ENCODE measurements around the gene BLNK. TPM values are rescaled to one million over a fixed set of nuclear protein-coding genes. Genes with fewer than 3 reads are reported as not detected.

The BLNK gene
- total RNA-seq, 1 donor from 2014 or later: 1.4 TPM

GRCh38 chr10:96280859-96281258, 9.5 kb upstream of the BLNK start:
- Histone ChIP-seq H3K36me3 (no peaks in the 10 kb centered on the region), H3K27me3 (ENCODE audit: low read depth) (peaks cover 49% of the 10 kb centered on the region), H3K9me3 (replicated peaks) (no peaks in the 10 kb centered on the region), H3K4me1 (peaks cover under 1% of the 10 kb centered on the region), H3K4me3 (no peak overlapping the region), H3K27ac (replicated peaks) (no peak overlapping the region)
- DNase-seq: no peak
- intact Hi-C loops (cut with micrococcal nuclease): no loop called here
- TF ChIP-seq CTCF (IDR thresholded peaks at IDR 0.05; ENCODE audit: borderline replicate concordance): no peak

- H3K36me3 ChIP-seq: no peaks in the 10 kb centered on the region
- H3K27me3 ChIP-seq (ENCODE audit: low read depth): peaks cover 40% of the 10 kb centered on the region
- no peaks in the 10 kb centered on the region for H3K9me3 ChIP-seq (replicated peaks)
- peaks cover 5% of the 10 kb centered on the region for H3K4me1 ChIP-seq
- TF ChIP-seq CTCF (IDR thresholded peaks at IDR 0.05; ENCODE audit: borderline replicate concordance): no peak
- no peak overlapping the region for H3K27ac ChIP-seq (replicated peaks)
- H3K4me3 ChIP-seq: no peak overlapping the region
- DNase-seq: no peak
- intact Hi-C loops (cut with micrococcal nuclease): no loop called here
These were observed 7.8 kb upstream of the BLNK start for GRCh38 chr10:96279191-96279641.

GRCh38 chr10:96276831-96277230, 5.5 kb upstream of the BLNK start:
- H3K27me3 ChIP-seq (ENCODE audit: low read depth): peaks cover 29% of the 10 kb centered on the region
- H3K4me1 ChIP-seq: peaks cover 5% of the 10 kb centered on the region
- intact Hi-C loops (cut with micrococcal nuclease): no loop called here
- H3K27ac ChIP-seq (replicated peaks): no peak overlapping the region
- no peaks in the 10 kb centered on the region for H3K36me3 ChIP-seq
- no peak for TF ChIP-seq CTCF (IDR thresholded peaks at IDR 0.05; ENCODE audit: borderline replicate concordance)
- H3K9me3 ChIP-seq (replicated peaks): no peaks in the 10 kb centered on the region
- DNase-seq: no peak
- no peak overlapping the region for H3K4me3 ChIP-seq

DNA sequence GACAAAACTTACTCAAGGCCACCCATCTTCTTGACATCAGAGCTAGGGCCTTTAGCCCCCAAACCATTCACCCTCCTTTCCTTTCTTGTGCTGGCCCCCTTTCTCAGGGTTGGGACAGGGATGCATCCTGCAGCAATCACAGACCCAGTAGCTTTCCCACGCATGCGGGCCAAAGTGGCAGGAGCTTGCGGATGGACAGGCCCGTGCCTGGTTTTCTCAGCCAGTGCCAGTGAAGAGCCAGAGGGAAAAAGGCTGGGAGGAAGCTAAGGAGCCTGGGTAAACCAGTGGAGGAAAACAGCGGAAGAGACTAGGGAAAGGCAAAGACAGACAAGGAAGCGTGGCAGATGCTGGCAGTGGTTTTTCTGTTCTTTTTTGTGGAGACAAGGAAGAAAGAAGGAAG, 5.1 kb upstream of the BLNK start:
- Histone ChIP-seq H3K9me3 (replicated peaks) (no peaks in the 10 kb centered on the region), H3K4me1 (peaks cover 5% of the 10 kb centered on the region), H3K27ac (replicated peaks) (no peak overlapping the region), H3K36me3 (no peaks in the 10 kb centered on the region), H3K27me3 (ENCODE audit: low read depth) (peaks cover 26% of the 10 kb centered on the region), H3K4me3 (no peak overlapping the region)
- no peak for TF ChIP-seq CTCF (IDR thresholded peaks at IDR 0.05; ENCODE audit: borderline replicate concordance)
- intact Hi-C loops (cut with micrococcal nuclease): no loop called here
- no peak for DNase-seq

DNA sequence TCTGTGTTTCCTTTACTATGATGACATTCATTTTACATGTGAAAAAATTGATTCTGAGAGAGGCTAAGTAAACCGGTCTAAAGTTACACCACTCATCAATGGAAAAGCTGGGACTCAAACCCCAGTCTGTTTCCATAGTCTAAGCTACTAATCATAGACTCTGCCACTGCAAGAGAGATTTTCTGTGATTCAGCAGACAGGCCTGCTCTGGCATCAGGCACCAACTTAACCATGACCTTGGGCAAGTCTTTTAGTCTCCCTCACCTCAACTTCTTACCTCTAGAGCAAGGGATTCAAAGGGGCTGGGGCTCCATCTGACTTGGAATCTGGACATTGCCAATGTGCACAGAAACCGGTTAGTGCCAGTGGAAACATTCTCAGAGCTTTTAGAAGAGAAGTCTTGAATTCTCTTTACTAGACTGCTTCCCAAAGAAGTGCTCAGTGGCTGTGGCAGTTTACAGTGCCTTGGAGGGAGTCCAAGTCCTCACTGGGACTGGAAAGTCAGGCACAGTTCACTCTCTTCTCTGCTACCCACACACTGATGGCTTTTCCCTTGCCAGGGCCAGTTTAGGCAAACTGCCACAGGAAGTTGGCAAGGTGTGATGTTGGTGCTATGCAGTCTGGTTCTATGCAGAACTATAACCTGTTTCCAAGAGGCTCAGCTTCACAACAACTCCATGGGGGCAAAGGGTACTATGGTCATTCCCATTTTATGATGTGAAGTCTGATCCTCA, 4.5 kb upstream of the BLNK start:
- Histone ChIP-seq H3K4me3 (no peak overlapping the region), H3K36me3 (no peaks in the 10 kb centered on the region), H3K27me3 (ENCODE audit: low read depth) (peaks cover 22% of the 10 kb centered on the region), H3K27ac (replicated peaks) (no peak overlapping the region), H3K9me3 (replicated peaks) (no peaks in the 10 kb centered on the region), H3K4me1 (peaks cover 8% of the 10 kb centered on the region)
- intact Hi-C loops (cut with micrococcal nuclease): no loop called here
- peak; percentile 52 for DNase-seq
- no peak for TF ChIP-seq CTCF (IDR thresholded peaks at IDR 0.05; ENCODE audit: borderline replicate concordance)
